NCI-H748 treated with DMSO at 0.1 percent for 48 hours (cell line): ENCODE results near the gene RBPJ.

Experiments used
- DNase-seq: peaks from one replicate; lab custom pipeline; 2025; lab: John Stamatoyannopoulos, UW

RBPJ gene

GRCh38 chr4:26320538-26321372 lies at the start of gene RBPJ:
TSS of gene RBPJ (plus strand) at chr4:26321014. CDS start at chr4:26321029, 15 bp downstream.
- DNase-seq = peak; percentile 55

- no peak for DNase-seq
Measured at GRCh38 chr4:26271703-26272102, 49.1 kb upstream of the RBPJ start.

GRCh38 chr4:26272654-26273615 lies 47.9 kb upstream of the RBPJ start:
- no peak for DNase-seq

GRCh38 chr4:26273616-26273980 lies 47.2 kb upstream of the RBPJ start:
- DNase-seq = no peak

GRCh38 chr4:26275281-26275680 lies 45.5 kb upstream of the RBPJ start:
- DNase-seq = no peak

GRCh38 chr4:26279446-26279845 lies 41.4 kb upstream of the RBPJ start:
- DNase-seq = no peak

- no peak for DNase-seq
Measured at GRCh38 chr4:26281881-26282280, 38.9 kb upstream of the RBPJ start.

- DNase-seq = no peak
Measured at GRCh38 chr4:26284536-26284935, 36.3 kb upstream of the RBPJ start.

GRCh38 chr4:26285272-26285671 lies 35.5 kb upstream of the RBPJ start:
- DNase-seq = no peak

GRCh38 chr4:26287756-26288155 lies 33.1 kb upstream of the RBPJ start:
- DNase-seq = no peak

- no peak for DNase-seq
Measured at GRCh38 chr4:26288355-26288909, 32.4 kb upstream of the RBPJ start.

GRCh38 chr4:26289401-26289800 lies 31.4 kb upstream of the RBPJ start:
- no peak for DNase-seq

- no peak for DNase-seq
Measured at GRCh38 chr4:26290321-26290720, 30.5 kb upstream of the RBPJ start.

- no peak for DNase-seq
Measured at GRCh38 chr4:26294904-26295303, 25.9 kb upstream of the RBPJ start.

GRCh38 chr4:26296021-26296420 lies 24.8 kb upstream of the RBPJ start:
- no peak for DNase-seq

- DNase-seq = no peak
Measured at GRCh38 chr4:26296514-26296913, 24.3 kb upstream of the RBPJ start.

- DNase-seq = no peak
Measured at GRCh38 chr4:26297219-26297618, 23.6 kb upstream of the RBPJ start.

GRCh38 chr4:26298198-26298947 lies 22.4 kb upstream of the RBPJ start:
- no peak for DNase-seq

GRCh38 chr4:26299254-26299882 lies 21.4 kb upstream of the RBPJ start:
- DNase-seq = no peak

- DNase-seq = no peak
Measured at GRCh38 chr4:26300314-26301307, 20.2 kb upstream of the RBPJ start.
